GM10248 (cell line): ENCODE data around the gene ABCA4.
"Not testable (repeated sequence)": the region's sequence is repeated elsewhere in the genome, so short reads cannot be mapped to it uniquely, and the experiment has no call there.

Experiments used
- CTCF ChIA-PET: fragments of 300-600 bp; sonication (Branson Sonifier 250); formaldehyde crosslinking; extraction: SDS; loops from one replicate; lab custom pipeline; 2021; ENCODE audit warnings: antibody characterized with exemption; lab: Yijun Ruan, JAX
- POLR2A ChIA-PET: fragments of 350-650 bp; sonication (Branson Sonifier 250); formaldehyde crosslinking; extraction: SDS; loops from one replicate; lab custom pipeline; 2020; ENCODE audit warnings: antibody characterized with exemption; lab: Yijun Ruan, JAX
- DNase-seq: peaks from one replicate; pipeline ENCODE4 v3.0.0; 2012; ENCODE audit errors: extremely low spot score
- CTCF ChIP-seq: IDR thresholded peaks from 2 replicates; pipeline ENCODE4 v1.5.1; 2012; ENCODE audit warnings: mild to moderate bottlenecking, low read depth; ENCODE audit errors: extremely low read depth, missing control alignments, control extremely low read depth

ABCA4 gene

GRCh38 chr1:94001397-94002045 lies 119.4 kb downstream of the ABCA4 start:
- ChIA-PET POLR2A (no interaction called here), CTCF (no interaction called here)
- TF ChIP-seq CTCF, result no peak
- DNase-seq, result no peak

DNA sequence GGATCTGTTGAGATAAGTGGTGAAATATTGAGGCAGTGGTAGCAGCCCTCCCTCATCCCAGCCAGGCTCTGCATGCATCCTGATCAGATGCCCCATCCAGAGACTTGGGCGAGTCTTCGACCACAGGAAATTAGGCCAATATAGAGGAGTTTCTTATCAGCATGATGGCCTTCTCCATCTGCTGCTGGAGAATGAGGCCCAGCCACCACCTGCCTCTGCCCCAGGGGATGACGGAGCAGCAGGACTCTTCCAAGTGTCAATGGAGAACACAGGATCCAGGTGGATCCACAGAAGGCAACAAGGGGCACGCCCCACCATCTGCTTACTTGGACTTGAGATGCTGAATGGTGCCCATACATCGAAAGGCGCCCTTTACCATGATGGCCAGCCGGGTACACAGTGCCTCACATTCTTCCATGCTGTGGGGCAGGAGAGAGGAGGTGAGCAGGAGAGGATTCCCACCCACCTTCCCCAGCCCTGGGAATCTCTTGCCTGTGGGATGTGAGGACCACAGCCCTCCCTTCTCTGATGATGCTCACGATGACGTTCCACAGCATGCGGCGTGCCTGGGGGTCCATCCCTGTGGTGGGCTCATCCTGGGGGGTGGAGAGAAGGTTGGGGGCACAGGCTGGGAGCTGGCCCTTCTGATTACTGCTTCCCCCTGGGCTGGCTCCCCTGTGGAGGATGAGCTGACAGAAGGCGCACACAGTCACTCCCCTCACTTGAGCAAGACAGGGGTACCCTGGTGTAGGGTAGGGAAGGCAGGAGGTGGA lies 120.3 kb downstream of the ABCA4 start:
- ChIA-PET CTCF (no interaction called here), POLR2A (no interaction called here)
- no peak for DNase-seq
- TF ChIP-seq CTCF, result no peak

- ChIA-PET POLR2A (no interaction called here), CTCF (interaction anchor here (0.8 kb wide), 1 partner anchor 15 kb away, joined by 4 read pairs; no protein-coding TSS in a partner anchor)
- no peak for TF ChIP-seq CTCF
- DNase-seq, result no peak
These were observed 121.0 kb downstream of the ABCA4 start for GRCh38 chr1:93999840-94000415.

DNA sequence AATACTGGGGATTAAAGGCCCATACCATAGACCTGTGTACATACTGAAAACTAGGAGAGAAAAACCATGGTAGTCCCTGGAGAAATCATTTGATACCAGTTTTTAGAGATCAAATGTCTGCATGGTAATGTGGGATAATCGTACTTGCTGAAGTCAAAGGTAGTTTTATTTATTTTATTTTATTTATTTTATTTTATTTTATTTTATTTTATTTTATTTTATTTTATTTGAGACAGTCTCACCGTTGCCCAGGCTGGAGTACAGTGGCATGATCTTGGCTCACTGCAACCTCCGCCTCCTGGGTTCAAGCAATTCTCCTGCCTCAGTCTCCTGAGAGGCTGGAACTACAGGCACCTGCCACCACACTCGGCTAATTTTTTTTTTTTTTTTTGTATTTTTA lies 122.4 kb downstream of the ABCA4 start:
- CTCF ChIA-PET, POLR2A ChIA-PET, DNase-seq: not testable (repeated sequence)

GRCh38 chr1:93997756-93998155 lies 123.2 kb downstream of the ABCA4 start:
- ChIA-PET CTCF (interaction anchor here (0.9 to 1.1 kb wide), 2 partner anchors 9 to 42 kb away, joined by 3 to 4 read pairs; no protein-coding TSS in a partner anchor), POLR2A (no interaction called here)
- no peak for DNase-seq
- TF ChIP-seq CTCF, result no peak

DNA sequence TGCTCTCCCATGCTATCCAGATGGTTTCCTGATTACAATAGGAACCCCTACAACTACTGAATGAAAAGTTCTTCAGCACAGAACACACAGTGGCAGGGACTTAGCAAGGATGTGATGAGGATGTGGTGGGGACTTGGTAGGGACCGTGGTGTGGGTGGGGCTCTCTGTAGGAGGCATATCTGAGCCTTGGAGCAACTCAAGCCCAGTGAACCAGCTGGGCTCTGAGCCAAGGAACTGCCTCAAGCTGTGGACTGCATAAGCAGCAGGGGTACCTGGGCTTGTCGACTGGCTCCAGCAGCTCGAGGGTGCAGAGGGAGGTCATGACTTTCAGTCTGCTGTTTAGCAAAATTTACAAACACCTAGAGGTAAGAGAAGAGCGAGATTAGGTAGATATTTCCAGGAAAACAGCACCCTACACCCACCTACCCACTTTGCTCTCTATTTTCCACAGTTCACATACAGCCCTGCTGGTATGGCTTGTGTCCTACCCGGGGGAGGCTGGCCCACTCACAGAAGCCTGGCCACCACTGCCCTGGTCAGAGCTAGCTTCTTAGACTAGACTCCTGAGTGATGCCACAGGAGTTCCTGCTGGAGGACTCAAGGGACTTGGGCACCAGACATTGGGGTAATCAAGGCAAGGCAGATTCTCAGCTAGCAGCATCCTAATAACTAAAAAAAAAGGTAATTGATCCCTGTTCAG lies 125.0 kb downstream of the ABCA4 start:
- POLR2A ChIA-PET, result no interaction called here
- CTCF ChIA-PET, result no interaction called here
- TF ChIP-seq CTCF, result no peak
- DNase-seq, result no peak
